C4-2B (cell line): Measurements from ENCODE around the gene GPD2.

Experiments
- CTCF ChIP-seq: fragments of 450-650 bp; conservative IDR thresholded peaks from 2 replicates; pipeline ENCODE4 v1.5.1; 2017; ENCODE audit warnings: mild to moderate bottlenecking
- ZFX ChIP-seq: fragments of 450-650 bp; IDR thresholded peaks from 2 replicates; pipeline ENCODE4 v1.6.1; 2017

GRCh38 chr2:156539086-156539860, 103.1 kb downstream of the GPD2 start:
- TF ChIP-seq CTCF, result no peak
- TF ChIP-seq ZFX, result no peak
